HCT116 (cell line): ENCODE data around the gene CDKL5. TPM values are rescaled to one million over a fixed set of nuclear protein-coding genes. Genes with fewer than 3 reads are reported as not detected.

ENCODE experiments used
- ATAC-seq: fragments of 200-7000 bp; cut with Tn5 transposase; 2 replicates; pipeline ENCODE4 v1.9.1; 2020; ENCODE audit warnings: mild to moderate bottlenecking, moderate library complexity
- BruUV-seq: library from RNA; stranded (reverse); fragments of 400-500 nt; replicated peaks from 2 replicates; lab custom pipeline; 2021; lab: Mats Ljungman, UMichigan
- CTCF ChIA-PET: fragments of 300-600 bp; sonication (Branson Sonifier 250); formaldehyde crosslinking; loops from one replicate; lab custom pipeline; 2021; ENCODE audit warnings: antibody characterized with exemption; lab: Charles Lee
- POLR2A ChIA-PET: fragments of 300-600, 350-600 bp; sonication (Branson Sonifier 250); formaldehyde crosslinking; loops from one replicate; lab custom pipeline; 2021; ENCODE audit warnings: antibody characterized with exemption; lab: Charles Lee
- RAD21 ChIA-PET, 2 experiments: fragments of 300-600 bp; sonication (Branson Sonifier 250); formaldehyde crosslinking; loops; one replicate each; lab custom pipeline; 2023; ENCODE audit warnings: low total read pairs in 2 of 2; ENCODE audit not compliant: uncharacterized antibody in 2 of 2, unreplicated experiment in 2 of 2, low non-redundant PET in 1 of 2; lab: Charles Lee
- DNase-seq: peaks from one replicate; pipeline ENCODE4 v3.0.0-alpha.2; 2010; ENCODE audit warnings: low read depth, low spot score
- H2AFZ ChIP-seq: fragments of 200-600 bp; shearing (Covaris generic), sonication (generic); 2 replicates; pipeline ENCODE4 v1.6.1; 2017; ENCODE audit warnings: low read depth, mixed run types, mixed read lengths, antibody characterized with exemption, low read length; ENCODE audit not compliant: poor library complexity, severe bottlenecking
- H3K27ac ChIP-seq: 2 replicates; pipeline ENCODE4 v1.5.1; 2012; ENCODE audit warnings: low read depth, low read length
- H3K27me3 ChIP-seq: fragments of 200-600 bp; sonication (generic); 2 replicates; pipeline ENCODE4 v1.6.1; 2016; ENCODE audit warnings: mixed run types, low read length, mixed read lengths; ENCODE audit not compliant: insufficient read depth
- H3K36me3 ChIP-seq, 2 experiments: fragments of 200-500 bp in 1 of 2; fragments of 200-600 bp in 1 of 2; sonication (Bioruptor generic) in 1 of 2; sonication (generic) in 1 of 2; 2 replicates each; pipeline versions ENCODE4 v1.5.1 to v1.6.1; 2014 to 2016; ENCODE audit warnings: low read length in 2 of 2, inconsistent platforms in 1 of 2, mixed read lengths in 1 of 2, mixed run types in 1 of 2; ENCODE audit not compliant: insufficient read depth in 2 of 2, control insufficient read depth in 1 of 2
- H3K4me1 ChIP-seq, 2 experiments: fragments of 200-600 bp in 1 of 2; sonication (generic) in 1 of 2; 2 replicates each; pipeline versions ENCODE4 v1.5.1 to v1.6.1; 2012 to 2017; ENCODE audit warnings: low read length in 2 of 2, inconsistent platforms in 1 of 2, mild to moderate bottlenecking in 1 of 2, mixed read lengths in 1 of 2, mixed run types in 1 of 2, moderate library complexity in 1 of 2; ENCODE audit not compliant: insufficient read depth in 2 of 2, control insufficient read depth in 1 of 2
- H3K4me2 ChIP-seq: fragments of 200-600 bp; sonication (generic); 2 replicates; pipeline ENCODE4 v1.6.1; 2017; ENCODE audit warnings: mixed run types, low read length, mixed read lengths
- H3K4me3 ChIP-seq, 2 experiments: fragments of 200-600 bp in 1 of 2; sonication (generic) in 1 of 2; replicated peaks in 1 of 2; 2 replicates each; pipeline ENCODE4 v1.5.1; 2011 to 2016; ENCODE audit warnings: low read length in 2 of 2, control low read depth in 1 of 2, low read depth in 1 of 2, mild to moderate bottlenecking in 1 of 2, mixed read lengths in 1 of 2, mixed run types in 1 of 2
- H3K79me2 ChIP-seq: fragments of 200-600 bp; sonication (generic); 2 replicates; pipeline ENCODE4 v1.6.1; 2017; ENCODE audit warnings: mild to moderate bottlenecking, mixed run types, low read length, moderate library complexity, mixed read lengths; ENCODE audit not compliant: insufficient read depth
- H3K9ac ChIP-seq: fragments of 200-600 bp; sonication (generic); 2 replicates; pipeline ENCODE4 v1.6.1; 2016; ENCODE audit warnings: low read length, mixed read lengths
- H3K9me2 ChIP-seq: fragments of 200-600 bp; sonication (generic), shearing (Covaris generic); 2 replicates; pipeline ENCODE4 v1.6.1; 2017; ENCODE audit warnings: mixed run types, mild to moderate bottlenecking, moderate library complexity; ENCODE audit not compliant: insufficient read depth
- H3K9me3 ChIP-seq, 2 experiments: fragments of 200-500 bp in 1 of 2; fragments of 200-600 bp in 1 of 2; sonication (Bioruptor generic) in 1 of 2; sonication (generic) in 1 of 2; 2 replicates each; pipeline ENCODE4 v1.6.1; 2014 to 2017; ENCODE audit warnings: low read length in 2 of 2, mixed read lengths in 2 of 2, inconsistent platforms in 1 of 2, low read depth in 1 of 2, mild to moderate bottlenecking in 1 of 2, mixed run types in 1 of 2, moderate library complexity in 1 of 2; ENCODE audit not compliant: control insufficient read depth in 1 of 2, insufficient read depth in 1 of 2
- H4K20me1 ChIP-seq: fragments of 200-600 bp; sonication (generic), shearing (Covaris generic); 2 replicates; pipeline ENCODE4 v1.6.1; 2017; ENCODE audit warnings: mixed run types, mild to moderate bottlenecking, moderate library complexity; ENCODE audit not compliant: insufficient read depth
- ATF3 ChIP-seq: IDR thresholded peaks from 2 replicates; pipeline ENCODE4 v1.6.1; 2012
- CBX3 ChIP-seq: IDR thresholded peaks from 2 replicates; pipeline ENCODE4 v1.6.1; 2012; ENCODE audit warnings: low read depth
- EZH2phosphoT487 ChIP-seq: fragments of 200-600 bp; IDR thresholded peaks from 2 replicates; pipeline ENCODE4 v1.6.1; 2018; ENCODE audit warnings: antibody characterized with exemption, borderline replicate concordance
- FOSL1 ChIP-seq: IDR thresholded peaks from 2 replicates; pipeline ENCODE4 v1.6.1; 2012; ENCODE audit warnings: low read depth
- MAX ChIP-seq: IDR thresholded peaks from 2 replicates; pipeline ENCODE4 v1.6.1; 2012
- POLR2AphosphoS5 ChIP-seq: IDR thresholded peaks from 2 replicates; pipeline ENCODE4 v1.6.1; 2011; ENCODE audit warnings: mild to moderate bottlenecking, low read depth, low read length, moderate library complexity
- SIN3A ChIP-seq: IDR thresholded peaks from 2 replicates; pipeline ENCODE4 v1.6.1; 2012; ENCODE audit warnings: low read depth
- SP1 ChIP-seq: IDR thresholded peaks from 2 replicates; pipeline ENCODE4 v1.6.1; 2012; ENCODE audit warnings: low read depth
- SRF ChIP-seq: IDR thresholded peaks from 2 replicates; pipeline ENCODE4 v1.6.1; 2012; ENCODE audit warnings: low read depth
- ZFX ChIP-seq: fragments of 450-650 bp; IDR thresholded peaks from 2 replicates; pipeline ENCODE4 v1.6.1; 2017
- ZNF274 ChIP-seq: fragments of 200-500 bp; sonication (Bioruptor generic); IDR thresholded peaks from 2 replicates; pipeline ENCODE4 v1.6.1; 2014; ENCODE audit warnings: mild to moderate bottlenecking, low read depth, low read length, inconsistent platforms
- intact Hi-C: fragments of 100-400 bp; cut with micrococcal nuclease; formaldehyde crosslinking; loops from 2 replicates; pipeline ENCODE4 v1.10.0; 2022
- total RNA-seq: library from RNA; stranded (reverse); gene quantifications from one replicate; pipeline ENCODE4 v1.2.1, GENCODE V29; 2021; ENCODE audit not compliant: unreplicated experiment

Gene CDKL5
- total RNA-seq, 1 experiment from 2014 or later, result 2.5 TPM

GRCh38 chrX:18674417-18674787 lies 249.0 kb downstream of the CDKL5 start:
- H3K27ac ChIP-seq, result no peak overlapping the region
- no peaks in the 10 kb centered on the region for H3K9me3 ChIP-seq
- H3K9ac ChIP-seq, result no peak overlapping the region
- no peaks in the 10 kb centered on the region for H3K27me3 ChIP-seq
- no peak overlapping the region for H2AFZ ChIP-seq
- H4K20me1 ChIP-seq, result no peaks in the 10 kb centered on the region
- ATAC-seq (no peak), DNase-seq (no peak)
- ChIA-PET POLR2A (no interaction called here), RAD21 (no interaction called here), CTCF (no interaction called here)
- no peak for TF ChIP-seq MAX
- TF ChIP-seq FOSL1, result no peak
- TF ChIP-seq ZFX, result no peak
- TF ChIP-seq ZNF274, result no peak
- TF ChIP-seq CBX3, result no peak
- no peak for TF ChIP-seq EZH2phosphoT487
- TF ChIP-seq POLR2AphosphoS5, result no peak
- TF ChIP-seq SRF, result no peak
- no peak for TF ChIP-seq SIN3A
- no peaks in the 10 kb centered on the region for H3K36me3 ChIP-seq
- intact Hi-C loops, result loop anchor here (10.0 kb wide), 1 partner anchor 250 kb away; the partner anchor contains the start of gene CDKL5
- no TSS peak for BruUV-seq
- H3K4me2 ChIP-seq, result no peak overlapping the region
- no peaks in the 10 kb centered on the region for H3K79me2 ChIP-seq
- H3K4me1 ChIP-seq, result peaks cover 0 to 6% of the 10 kb centered on the region in 2 experiments; a peak in 1 of 4 replicates
- H3K9me2 ChIP-seq, result no peaks in the 10 kb centered on the region
- H3K4me3 ChIP-seq, result no peak overlapping the region

DNA sequence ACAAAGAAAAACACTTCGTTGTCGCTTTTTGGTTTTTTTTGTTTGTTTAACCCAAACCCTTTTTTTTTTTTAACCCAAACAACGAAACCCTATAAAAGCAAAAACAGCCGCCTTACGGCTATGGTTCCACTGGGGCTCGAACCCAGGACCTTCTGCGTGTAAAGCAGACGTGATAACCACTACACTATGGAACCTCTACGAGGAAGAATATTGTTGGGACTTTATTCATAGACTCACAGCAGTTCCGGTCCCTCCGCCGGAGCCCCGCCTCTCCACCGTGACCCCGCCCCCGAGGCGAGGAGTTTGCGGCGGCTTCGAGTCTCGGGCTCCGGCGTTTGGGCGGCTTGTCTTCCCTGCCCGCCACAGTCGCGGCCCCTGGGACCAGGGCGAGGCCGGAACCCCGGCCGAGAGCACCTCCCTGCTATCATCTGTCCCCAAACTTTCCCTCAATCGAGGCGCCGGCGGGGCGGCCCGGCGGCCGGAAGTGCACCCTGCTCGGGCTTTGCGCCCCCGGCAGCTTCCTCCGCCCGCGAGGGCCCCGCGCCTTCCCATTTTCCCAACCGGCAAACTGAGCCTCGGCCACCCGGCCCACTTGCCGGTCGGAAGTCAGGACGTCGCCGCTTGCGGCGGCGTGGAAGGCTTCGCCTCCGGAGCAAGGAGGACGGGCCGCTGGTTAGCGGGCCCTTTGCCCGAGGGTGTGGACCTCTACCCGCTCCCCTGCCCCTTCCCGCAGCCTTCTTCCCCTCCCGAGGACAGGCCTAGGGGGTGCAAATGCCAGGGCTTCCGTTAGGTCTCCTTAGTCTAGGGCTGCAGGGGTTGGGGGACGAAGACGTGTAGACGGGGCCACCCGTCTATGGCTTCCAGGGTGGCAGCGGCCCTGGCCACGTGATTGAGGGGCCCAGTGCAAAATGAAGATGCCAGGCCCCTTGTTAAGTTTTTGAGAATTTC lies 249.7 kb downstream of the CDKL5 start:
- TF ChIP-seq SP1 (0 out of 2 replicates have a peak, but pooled peaks have one; percentile 8), MAX (peak; percentile 7; the same call in 1 of the 2 replicates), ZFX (peak; percentile 41), ATF3 (peak; percentile 96), SIN3A (no peak)
- peaks cover 0 to 6% of the 10 kb centered on the region in 2 experiments; a peak in 1 of 4 replicates for H3K4me1 ChIP-seq
- no peaks in the 10 kb centered on the region for H3K36me3 ChIP-seq
- no peaks in the 10 kb centered on the region for H4K20me1 ChIP-seq
- RAD21 ChIA-PET, result no interaction called here
- H3K9me3 ChIP-seq, result no peaks in the 10 kb centered on the region
- POLR2A ChIA-PET, result no interaction called here
- H2AFZ ChIP-seq, result peak overlapping the region; percentile 26
- peak overlapping the region; percentile 46; the same call in 1 of the 2 replicates for H3K27ac ChIP-seq
- CTCF ChIA-PET, result interaction anchor here (1.0 kb wide), 1 partner anchor 12 kb away, joined by 3 read pairs; no protein-coding TSS in a partner anchor
- peak overlapping the region; percentile 38 for H3K9ac ChIP-seq
- peak overlapping the region; percentile 74 for H3K4me2 ChIP-seq
- ATAC-seq (peak; percentile 85), DNase-seq (peak; percentile 24)
- H3K79me2 ChIP-seq, result no peaks in the 10 kb centered on the region
- H3K9me2 ChIP-seq, result no peaks in the 10 kb centered on the region
- no TSS peak for BruUV-seq
- H3K27me3 ChIP-seq, result no peaks in the 10 kb centered on the region
- H3K4me3 ChIP-seq, result peak overlapping the region; percentile 38 to 56
- intact Hi-C loops, result loop anchor here (5.0 to 10.0 kb wide), 2 partner anchors 212 to 250 kb away; partner anchors contain the start of gene CDKL5
